ENCODE measurements around the gene PLXDC2. TPM values are rescaled to one million over a fixed set of nuclear protein-coding genes. Genes with fewer than 3 reads are reported as not detected.

Gene PLXDC2
- total and polyA plus RNA-seq, 10 of the 15 experiments (the other 5 are each of a cell fraction or from before 2014, with no cell fraction given): 0.05 to 1.8 (median 0.14) TPM; not detected in 2

DNA sequence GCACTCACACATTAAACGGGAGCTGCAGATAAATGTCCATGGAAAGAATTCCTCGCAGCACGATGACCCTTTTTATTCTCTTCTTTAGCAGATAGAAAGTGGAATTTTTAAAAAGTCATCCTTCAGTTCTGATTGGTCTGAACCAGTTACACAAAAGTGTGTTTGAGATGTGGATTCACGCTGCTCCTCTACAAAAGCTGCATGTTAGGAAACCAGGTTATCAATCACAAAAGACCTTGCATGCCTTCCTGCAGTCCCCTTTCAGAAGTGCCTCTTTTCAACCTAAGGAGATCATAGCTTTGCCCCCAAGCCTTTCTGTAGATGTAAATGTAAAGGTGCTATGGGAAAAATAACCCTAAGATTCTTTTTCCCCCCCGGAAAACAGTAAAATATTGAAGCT is 299.7 kb downstream of the PLXDC2 start:
- ChIA-PET RAD21 (ENCODE audit: unreplicated experiment) (no interaction called here), CTCF (no interaction called here), POLR2A (no interaction called here), SMC1A (ENCODE audit: uncharacterized antibody, unreplicated experiment) (interaction anchor here (0.6 kb wide), 1 partner anchor 302 kb away, joined by 3 read pairs; no protein-coding TSS in a partner anchor)
- intact Hi-C loops (cut with micrococcal nuclease; ENCODE audit: unreplicated experiment) (no loop called here), in situ Hi-C loops (cut with MboI) (no loop called here)
- Histone ChIP-seq H4K20me1 (ENCODE audit: control insufficient read depth, insufficient read depth) (no peaks in the 10 kb centered on the region), H3K4me3 (no peak overlapping the region), H3K9ac (ENCODE audit: control insufficient read depth, insufficient read depth, low read length) (no peak overlapping the region), H3K4me1 (ENCODE audit: control insufficient read depth, insufficient read depth, low read length) (no peaks in the 10 kb centered on the region), H3K4me2 (ENCODE audit: control insufficient read depth, insufficient read depth) (no peak overlapping the region), H3K27me3 (replicated peaks in 1 of 2; ENCODE audit: control insufficient read depth in 2 of 2, insufficient read depth in 2 of 2, low read length in 1 of 2) (no peaks in the 10 kb centered on the region), H3K9me3 (replicated peaks; ENCODE audit: control insufficient read depth, insufficient read depth, low read length) (no peaks in the 10 kb centered on the region), H2AFZ (ENCODE audit: control insufficient read depth, low read depth, low read length) (no peak overlapping the region), H3K27ac (ENCODE audit: control insufficient read depth, insufficient read depth) (no peak overlapping the region), H3K79me2 (ENCODE audit: control insufficient read depth, insufficient read depth, low read length) (no peaks in the 10 kb centered on the region), H3K36me3 (ENCODE audit: control insufficient read depth in 2 of 2, insufficient read depth in 2 of 2, low read length in 1 of 2) (no peaks in the 10 kb centered on the region)
- TF ChIP-seq, protein P1, sequence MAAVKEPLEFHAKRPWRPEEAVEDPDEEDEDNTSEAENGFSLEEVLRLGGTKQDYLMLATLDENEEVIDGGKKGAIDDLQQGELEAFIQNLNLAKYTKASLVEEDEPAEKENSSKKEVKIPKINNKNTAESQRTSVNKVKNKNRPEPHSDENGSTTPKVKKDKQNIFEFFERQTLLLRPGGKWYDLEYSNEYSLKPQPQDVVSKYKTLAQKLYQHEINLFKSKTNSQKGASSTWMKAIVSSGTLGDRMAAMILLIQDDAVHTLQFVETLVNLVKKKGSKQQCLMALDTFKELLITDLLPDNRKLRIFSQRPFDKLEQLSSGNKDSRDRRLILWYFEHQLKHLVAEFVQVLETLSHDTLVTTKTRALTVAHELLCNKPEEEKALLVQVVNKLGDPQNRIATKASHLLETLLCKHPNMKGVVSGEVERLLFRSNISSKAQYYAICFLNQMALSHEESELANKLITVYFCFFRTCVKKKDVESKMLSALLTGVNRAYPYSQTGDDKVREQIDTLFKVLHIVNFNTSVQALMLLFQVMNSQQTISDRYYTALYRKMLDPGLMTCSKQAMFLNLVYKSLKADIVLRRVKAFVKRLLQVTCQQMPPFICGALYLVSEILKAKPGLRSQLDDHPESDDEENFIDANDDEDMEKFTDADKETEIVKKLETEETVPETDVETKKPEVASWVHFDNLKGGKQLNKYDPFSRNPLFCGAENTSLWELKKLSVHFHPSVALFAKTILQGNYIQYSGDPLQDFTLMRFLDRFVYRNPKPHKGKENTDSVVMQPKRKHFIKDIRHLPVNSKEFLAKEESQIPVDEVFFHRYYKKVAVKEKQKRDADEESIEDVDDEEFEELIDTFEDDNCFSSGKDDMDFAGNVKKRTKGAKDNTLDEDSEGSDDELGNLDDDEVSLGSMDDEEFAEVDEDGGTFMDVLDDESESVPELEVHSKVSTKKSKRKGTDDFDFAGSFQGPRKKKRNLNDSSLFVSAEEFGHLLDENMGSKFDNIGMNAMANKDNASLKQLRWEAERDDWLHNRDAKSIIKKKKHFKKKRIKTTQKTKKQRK (IDR thresholded peaks at IDR 0.05; ENCODE audit: low read depth, low read length): no peak
- no peak for TF ChIP-seq WRNIP1 (IDR thresholded peaks at IDR 0.05; ENCODE audit: borderline replicate concordance, low read depth, low read length)
- TF ChIP-seq BACH1 (IDR thresholded peaks at IDR 0.05; ENCODE audit: borderline replicate concordance): no peak
- TF ChIP-seq, protein P2, sequence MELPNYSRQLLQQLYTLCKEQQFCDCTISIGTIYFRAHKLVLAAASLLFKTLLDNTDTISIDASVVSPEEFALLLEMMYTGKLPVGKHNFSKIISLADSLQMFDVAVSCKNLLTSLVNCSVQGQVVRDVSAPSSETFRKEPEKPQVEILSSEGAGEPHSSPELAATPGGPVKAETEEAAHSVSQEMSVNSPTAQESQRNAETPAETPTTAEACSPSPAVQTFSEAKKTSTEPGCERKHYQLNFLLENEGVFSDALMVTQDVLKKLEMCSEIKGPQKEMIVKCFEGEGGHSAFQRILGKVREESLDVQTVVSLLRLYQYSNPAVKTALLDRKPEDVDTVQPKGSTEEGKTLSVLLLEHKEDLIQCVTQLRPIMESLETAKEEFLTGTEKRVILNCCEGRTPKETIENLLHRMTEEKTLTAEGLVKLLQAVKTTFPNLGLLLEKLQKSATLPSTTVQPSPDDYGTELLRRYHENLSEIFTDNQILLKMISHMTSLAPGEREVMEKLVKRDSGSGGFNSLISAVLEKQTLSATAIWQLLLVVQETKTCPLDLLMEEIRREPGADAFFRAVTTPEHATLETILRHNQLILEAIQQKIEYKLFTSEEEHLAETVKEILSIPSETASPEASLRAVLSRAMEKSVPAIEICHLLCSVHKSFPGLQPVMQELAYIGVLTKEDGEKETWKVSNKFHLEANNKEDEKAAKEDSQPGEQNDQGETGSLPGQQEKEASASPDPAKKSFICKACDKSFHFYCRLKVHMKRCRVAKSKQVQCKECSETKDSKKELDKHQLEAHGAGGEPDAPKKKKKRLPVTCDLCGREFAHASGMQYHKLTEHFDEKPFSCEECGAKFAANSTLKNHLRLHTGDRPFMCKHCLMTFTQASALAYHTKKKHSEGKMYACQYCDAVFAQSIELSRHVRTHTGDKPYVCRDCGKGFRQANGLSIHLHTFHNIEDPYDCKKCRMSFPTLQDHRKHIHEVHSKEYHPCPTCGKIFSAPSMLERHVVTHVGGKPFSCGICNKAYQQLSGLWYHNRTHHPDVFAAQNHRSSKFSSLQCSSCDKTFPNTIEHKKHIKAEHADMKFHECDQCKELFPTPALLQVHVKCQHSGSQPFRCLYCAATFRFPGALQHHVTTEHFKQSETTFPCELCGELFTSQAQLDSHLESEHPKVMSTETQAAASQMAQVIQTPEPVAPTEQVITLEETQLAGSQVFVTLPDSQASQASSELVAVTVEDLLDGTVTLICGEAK (IDR thresholded peaks at IDR 0.05; ENCODE audit: borderline replicate concordance): no peak
- TF ChIP-seq, protein P3, sequence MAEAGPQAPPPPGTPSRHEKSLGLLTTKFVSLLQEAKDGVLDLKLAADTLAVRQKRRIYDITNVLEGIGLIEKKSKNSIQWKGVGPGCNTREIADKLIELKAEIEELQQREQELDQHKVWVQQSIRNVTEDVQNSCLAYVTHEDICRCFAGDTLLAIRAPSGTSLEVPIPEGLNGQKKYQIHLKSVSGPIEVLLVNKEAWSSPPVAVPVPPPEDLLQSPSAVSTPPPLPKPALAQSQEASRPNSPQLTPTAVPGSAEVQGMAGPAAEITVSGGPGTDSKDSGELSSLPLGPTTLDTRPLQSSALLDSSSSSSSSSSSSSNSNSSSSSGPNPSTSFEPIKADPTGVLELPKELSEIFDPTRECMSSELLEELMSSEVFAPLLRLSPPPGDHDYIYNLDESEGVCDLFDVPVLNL (IDR thresholded peaks at IDR 0.05; ENCODE audit: low read depth, low read length): no peak
- no peak for TF ChIP-seq GABPA (IDR thresholded peaks at IDR 0.05; ENCODE audit: low read depth)
- no peak for TF ChIP-seq CBFB (IDR thresholded peaks at IDR 0.05; ENCODE audit: low read depth)
- no peak for TF ChIP-seq NFIC (IDR thresholded peaks at IDR 0.05; ENCODE audit: low read depth, low read length)
- TF ChIP-seq, protein P4, sequence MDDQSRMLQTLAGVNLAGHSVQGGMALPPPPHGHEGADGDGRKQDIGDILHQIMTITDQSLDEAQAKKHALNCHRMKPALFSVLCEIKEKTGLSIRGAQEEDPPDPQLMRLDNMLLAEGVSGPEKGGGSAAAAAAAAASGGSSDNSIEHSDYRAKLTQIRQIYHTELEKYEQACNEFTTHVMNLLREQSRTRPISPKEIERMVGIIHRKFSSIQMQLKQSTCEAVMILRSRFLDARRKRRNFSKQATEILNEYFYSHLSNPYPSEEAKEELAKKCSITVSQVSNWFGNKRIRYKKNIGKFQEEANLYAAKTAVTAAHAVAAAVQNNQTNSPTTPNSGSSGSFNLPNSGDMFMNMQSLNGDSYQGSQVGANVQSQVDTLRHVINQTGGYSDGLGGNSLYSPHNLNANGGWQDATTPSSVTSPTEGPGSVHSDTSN (IDR thresholded peaks at IDR 0.05; ENCODE audit: insufficient replicate concordance, low read depth, low read length): no peak
- no peak for TF ChIP-seq RAD21 (IDR thresholded peaks at IDR 0.05; ENCODE audit: insufficient read depth, low read depth, low read length)
- no peak for TF ChIP-seq STAT1 (conservative IDR thresholded peaks at IDR 0.05)
- TF ChIP-seq, protein P5, sequence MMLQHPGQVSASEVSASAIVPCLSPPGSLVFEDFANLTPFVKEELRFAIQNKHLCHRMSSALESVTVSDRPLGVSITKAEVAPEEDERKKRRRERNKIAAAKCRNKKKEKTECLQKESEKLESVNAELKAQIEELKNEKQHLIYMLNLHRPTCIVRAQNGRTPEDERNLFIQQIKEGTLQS (IDR thresholded peaks at IDR 0.05; ENCODE audit: borderline replicate concordance, extremely low read depth, low read depth, low read length): no peak
- TF ChIP-seq ZSCAN29 (IDR thresholded peaks at IDR 0.05): no peak
- TF ChIP-seq SUZ12 (IDR thresholded peaks at IDR 0.05; ENCODE audit: unreplicated experiment): no peak
- DNase-seq (ENCODE audit: low read depth, low spot score) (no peak), ATAC-seq (no peak), FAIRE-seq (no peak)
- BruUV-seq (replicated peaks): no TSS peak
- 35% methylated on average over 5 of the region's 5 CpGs for WGBS (ENCODE audit: insufficient coverage, insufficient replicate concordance, low lambda C conversion rate, missing lambda C conversion rate)
